Posterior cingulate gyrus (tissue), 11 donors: Measurements from ENCODE around the gene ST6GALNAC5.
"Not testable (repeated sequence)": the region's sequence is repeated elsewhere in the genome, so short reads cannot be mapped to it uniquely, and the experiment has no call there.

Experiments
- DNase-seq, 10 donors: peaks; one replicate each; pipeline versions ENCODE4 v3.0.0 to v3.0.0-alpha.2; 2020 to 2021; ENCODE audit warnings: mixed read lengths in 3 of 10
- intact Hi-C: fragments of 100-400 bp; cut with DNase I; formaldehyde crosslinking; loops from one replicate; pipeline ENCODE4 v1.15.1; 2023

The ST6GALNAC5 gene

DNA sequence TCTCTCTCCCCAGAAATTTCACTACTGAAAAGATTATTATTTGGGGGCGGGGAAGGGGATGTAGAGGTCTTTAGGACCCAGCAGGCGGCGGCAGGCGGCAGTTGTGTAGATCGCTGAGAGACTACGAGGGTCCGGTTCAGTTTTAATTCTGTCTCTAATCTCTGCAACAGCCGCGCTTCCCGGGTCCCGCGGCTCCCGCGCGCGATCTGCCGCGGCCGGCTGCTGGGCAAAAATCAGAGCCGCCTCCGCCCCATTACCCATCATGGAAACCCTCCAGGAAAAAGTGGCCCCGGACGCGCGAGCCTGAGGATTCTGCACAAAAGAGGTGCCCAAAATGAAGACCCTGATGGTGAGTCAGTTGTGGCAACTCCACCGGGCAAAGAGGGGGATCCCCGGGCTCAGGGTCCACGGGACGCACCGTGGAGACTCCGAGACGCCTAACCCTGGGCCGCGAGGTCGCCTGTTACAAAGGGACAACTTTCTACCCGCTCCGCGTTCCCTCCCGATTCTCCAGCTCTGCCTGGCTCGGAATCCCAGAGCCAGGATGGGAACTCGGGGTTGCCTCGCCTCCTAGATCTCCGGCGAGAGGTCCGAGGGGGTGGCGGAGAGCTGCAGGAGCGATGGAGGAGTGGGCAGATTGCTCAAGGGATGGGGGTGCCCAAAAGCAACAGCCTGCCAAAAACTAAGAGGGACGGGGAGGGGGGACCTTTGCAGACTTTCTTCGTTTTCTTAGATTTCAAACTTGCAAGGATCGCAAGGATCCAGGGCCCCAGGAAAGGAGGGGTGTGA, at the start of gene ST6GALNAC5:
TSS of gene ST6GALNAC5 (plus strand) at position 139 of the 789 bp plus-strand sequence.
- peak; percentile 21 to 91 (median 54) for DNase-seq
- intact Hi-C loops = no loop called here

- intact Hi-C loops = no loop called here
- no peak for DNase-seq
Measured at GRCh38 chr1:76820028-76820427, 47.3 kb upstream of the ST6GALNAC5 start.

DNA sequence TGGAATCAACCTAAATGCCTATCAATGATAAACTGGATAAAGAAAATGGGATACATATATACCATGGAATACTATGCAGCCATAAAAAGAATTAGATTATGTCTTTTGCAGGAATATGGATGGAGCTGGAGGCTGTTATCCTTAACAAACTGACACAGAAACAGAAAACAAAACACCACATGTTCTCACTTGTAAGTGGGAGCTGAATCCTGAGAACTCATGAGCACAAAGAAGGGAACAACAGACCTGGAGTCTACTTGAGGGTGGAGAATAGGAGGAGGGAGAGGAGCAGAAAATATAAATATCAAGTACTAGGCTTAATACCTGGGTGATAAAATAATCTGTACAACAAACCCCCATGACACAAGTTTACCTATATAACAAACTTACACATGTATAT, 44.3 kb upstream of the ST6GALNAC5 start:
- DNase-seq, intact Hi-C loops: not testable (repeated sequence)

DNA sequence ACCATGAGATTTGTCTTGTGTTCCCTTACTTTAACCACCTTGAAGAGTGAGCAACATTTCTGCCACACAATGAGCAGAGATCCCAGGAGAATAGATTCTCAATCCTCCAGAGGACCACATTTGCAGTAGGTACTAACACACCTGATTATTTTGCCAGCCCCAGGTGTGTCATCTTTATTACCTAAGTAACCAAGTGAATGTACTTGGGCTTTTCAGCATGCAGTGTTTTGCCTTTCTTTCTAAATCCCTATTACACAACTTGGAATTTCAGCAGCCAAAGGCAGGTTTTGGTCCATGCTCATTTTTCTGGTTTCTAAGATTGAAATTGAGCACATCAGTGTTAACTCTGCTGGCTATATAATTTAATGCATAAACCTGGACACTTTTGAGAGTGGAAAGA, 43.2 kb upstream of the ST6GALNAC5 start:
- intact Hi-C loops = no loop called here
- DNase-seq = no peak

DNA sequence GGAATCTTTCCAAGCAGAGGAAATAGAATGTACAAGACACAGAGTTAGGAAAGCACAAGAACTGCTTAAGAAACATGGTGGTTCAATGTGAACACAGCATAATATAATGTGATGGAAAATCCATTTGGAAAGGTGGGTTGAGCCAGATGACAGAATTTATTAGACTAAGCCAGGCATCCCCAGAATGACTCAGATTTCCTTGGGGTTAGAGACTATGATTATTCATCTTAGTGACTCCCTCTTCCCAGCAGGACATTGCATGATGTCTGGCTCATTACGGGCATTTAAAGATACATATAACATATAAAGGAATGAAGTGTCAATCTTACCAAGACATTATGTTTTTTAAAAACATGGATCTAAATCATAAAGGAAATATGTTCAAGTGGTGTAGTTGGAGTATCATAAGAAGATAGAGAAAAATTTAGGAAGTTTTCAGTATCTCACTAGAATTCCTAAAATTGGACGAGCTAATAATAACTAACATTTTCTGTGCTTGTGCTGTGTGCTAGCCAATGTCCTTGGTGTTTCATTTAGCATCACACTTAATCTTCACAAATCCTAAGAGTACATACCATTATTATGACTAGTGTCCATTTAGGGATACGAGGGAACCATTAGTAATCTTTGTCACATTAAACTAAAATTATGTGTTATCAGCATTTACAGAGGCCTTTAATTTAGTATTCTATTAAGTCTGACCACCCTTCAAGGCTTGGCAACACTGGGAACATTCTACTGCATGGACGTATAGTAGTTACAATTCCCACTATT, 41.0 kb upstream of the ST6GALNAC5 start:
- intact Hi-C loops = no loop called here
- no peak for DNase-seq

GRCh38 chr1:76827066-76827465, 40.2 kb upstream of the ST6GALNAC5 start:
- no peak for DNase-seq
- intact Hi-C loops = no loop called here

DNA sequence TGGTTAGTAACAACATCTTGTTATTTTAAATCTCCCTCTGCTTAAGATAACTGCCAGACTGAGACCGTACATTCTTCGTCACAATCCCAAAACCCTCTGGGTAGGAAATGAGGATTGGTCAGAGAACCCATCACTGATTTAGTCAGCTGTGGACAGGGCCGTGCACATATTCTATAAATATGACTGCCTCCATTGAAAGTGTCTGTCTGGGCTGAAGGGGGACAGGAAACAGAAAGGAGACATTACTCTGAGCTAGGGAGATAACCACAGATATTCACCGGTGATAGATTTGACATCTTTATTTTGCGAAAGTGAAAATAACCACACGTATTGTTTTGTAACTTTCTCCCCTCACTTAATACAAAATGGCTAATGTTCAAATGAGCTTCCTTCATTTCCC, 36.9 kb upstream of the ST6GALNAC5 start:
- intact Hi-C loops = no loop called here
- DNase-seq = no peak

- DNase-seq = no peak
- intact Hi-C loops = no loop called here
Measured at GRCh38 chr1:76832521-76832920, 34.8 kb upstream of the ST6GALNAC5 start.

- intact Hi-C loops = no loop called here
- DNase-seq = no peak
Measured at GRCh38 chr1:76833151-76833550, 34.1 kb upstream of the ST6GALNAC5 start.

DNA sequence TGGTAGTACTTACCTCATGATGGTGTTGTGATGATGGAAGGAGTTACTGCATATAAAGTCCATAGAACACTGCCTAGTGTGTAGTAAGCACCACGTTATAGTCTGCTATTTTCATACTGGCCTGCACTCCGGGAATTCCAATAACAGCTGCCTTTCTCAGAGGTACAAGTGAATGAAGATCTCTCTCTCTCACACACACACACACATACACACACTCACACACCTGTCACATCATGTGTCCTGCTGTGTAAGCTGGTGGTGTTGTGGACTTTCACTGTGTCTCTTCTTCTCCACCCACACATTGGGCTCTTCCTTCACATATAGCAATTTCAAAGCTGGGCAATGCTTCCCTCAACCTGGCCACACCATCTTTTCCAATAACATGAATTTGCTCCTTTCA, 33.4 kb upstream of the ST6GALNAC5 start:
- no peak for DNase-seq
- intact Hi-C loops = no loop called here

- intact Hi-C loops = no loop called here
Measured at GRCh38 chr1:76835203-76835602, 32.1 kb upstream of the ST6GALNAC5 start.

GRCh38 chr1:76840278-76840677, 27.0 kb upstream of the ST6GALNAC5 start:
- intact Hi-C loops = no loop called here
- no peak for DNase-seq

More at GRCh38 chr1:76835203-76835602, 32.1 kb upstream of the ST6GALNAC5 start:
- no peak for DNase-seq

DNA sequence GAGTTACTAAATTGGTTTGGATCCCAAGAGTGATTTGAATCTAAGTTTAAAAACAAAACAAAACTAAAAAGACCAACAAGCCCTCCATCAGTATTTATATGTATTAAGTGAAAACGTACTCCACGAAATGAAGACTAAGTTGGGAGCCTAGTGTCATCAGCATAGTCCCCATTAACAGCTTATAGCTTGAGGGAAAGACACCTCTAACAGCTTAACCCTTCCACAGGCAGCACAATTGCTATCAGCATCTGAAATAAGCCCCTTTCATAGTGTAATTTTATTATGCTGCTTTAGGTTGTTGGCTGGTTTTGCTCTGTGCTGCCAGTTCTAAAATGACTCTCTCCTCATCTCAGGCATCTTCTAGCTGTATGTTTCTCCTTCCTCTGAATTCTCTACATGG, 25.8 kb upstream of the ST6GALNAC5 start:
- DNase-seq = no peak
- intact Hi-C loops = no loop called here

GRCh38 chr1:76843821-76844464, 23.3 kb upstream of the ST6GALNAC5 start:
- intact Hi-C loops = no loop called here
- no peak for DNase-seq

GRCh38 chr1:76854255-76854654, 13.0 kb upstream of the ST6GALNAC5 start:
- intact Hi-C loops = no loop called here
- DNase-seq = no peak

DNA sequence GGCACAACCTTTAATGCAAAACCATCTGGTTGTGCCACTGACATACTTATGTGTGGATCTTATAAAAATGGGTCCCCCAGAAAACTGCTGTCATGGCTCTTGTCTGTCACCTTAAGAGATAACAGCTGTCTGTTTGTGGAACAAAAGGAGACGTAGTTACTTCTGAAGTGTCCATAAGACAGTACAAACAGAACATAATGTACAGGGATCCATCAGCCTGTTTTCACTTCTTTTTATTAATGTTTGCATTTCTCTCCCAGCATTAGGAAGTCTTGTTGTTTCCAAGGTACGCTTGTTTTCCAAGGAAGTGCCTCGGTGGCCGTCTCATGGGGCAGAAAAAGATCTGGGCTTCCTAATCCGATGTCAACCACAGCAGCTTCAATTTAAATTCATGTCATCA, 11.2 kb upstream of the ST6GALNAC5 start:
- intact Hi-C loops = no loop called here
- no peak for DNase-seq

DNA sequence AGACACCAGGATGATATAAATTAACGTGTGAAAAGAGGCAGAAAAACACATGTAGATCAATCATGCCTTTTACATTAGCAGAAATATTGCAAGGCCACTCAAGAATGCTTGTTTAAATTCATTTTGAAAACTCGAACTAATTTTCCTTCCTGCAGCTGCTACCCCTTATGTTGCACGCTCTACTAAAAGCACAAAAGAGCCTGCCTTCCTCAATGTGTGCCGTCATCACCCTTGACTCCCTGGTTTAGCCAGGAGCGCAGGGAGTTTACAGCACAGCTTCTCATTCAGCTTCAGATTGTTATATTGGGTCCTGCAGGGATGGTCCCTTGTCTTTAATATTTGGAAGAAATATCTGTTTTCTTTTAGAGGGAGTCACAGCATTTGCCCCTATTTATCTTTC, 10.1 kb upstream of the ST6GALNAC5 start:
- no peak for DNase-seq
- intact Hi-C loops = no loop called here

DNA sequence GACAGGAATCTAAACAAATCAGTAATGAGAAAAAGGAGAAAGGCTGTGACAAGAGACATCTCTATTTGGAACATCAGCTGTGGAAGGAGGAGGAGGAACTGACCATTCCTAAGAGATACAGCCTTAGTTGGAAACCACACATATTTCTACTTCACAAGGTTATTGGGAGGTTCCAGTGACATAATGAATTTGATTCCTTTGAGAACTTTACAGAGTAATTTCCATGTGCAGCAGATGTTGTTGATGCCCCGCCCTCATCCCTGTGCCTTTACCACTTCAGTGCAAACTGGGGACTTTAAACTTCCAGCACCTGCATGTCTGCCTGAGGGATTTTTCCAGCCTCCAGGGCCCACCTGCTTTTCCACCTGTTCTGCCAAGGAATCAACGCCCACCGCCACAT, 9.3 kb upstream of the ST6GALNAC5 start:
- no peak for DNase-seq
- intact Hi-C loops = no loop called here

DNA sequence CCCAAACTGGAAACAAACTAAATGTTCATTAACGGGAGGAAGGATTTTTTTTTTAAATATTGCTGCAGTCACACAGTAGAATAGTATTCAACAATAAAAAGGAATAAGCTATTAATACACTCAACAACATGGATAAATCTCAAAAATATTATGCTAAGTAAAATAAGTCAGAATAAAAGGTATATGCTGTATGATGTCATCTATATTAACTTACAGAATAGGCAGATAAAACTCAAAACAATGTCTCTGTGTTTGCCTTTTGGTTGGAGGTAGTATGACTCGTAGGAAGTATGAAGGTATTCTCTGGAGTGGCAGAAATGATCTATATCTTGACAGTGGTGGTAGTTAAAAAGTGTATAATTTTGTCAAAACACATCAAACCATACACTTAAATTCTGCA, 6.1 kb upstream of the ST6GALNAC5 start:
- DNase-seq = no peak
- intact Hi-C loops = no loop called here

- no peak for DNase-seq
- intact Hi-C loops = no loop called here
Measured at GRCh38 chr1:76862447-76862846, 4.8 kb upstream of the ST6GALNAC5 start.

DNA sequence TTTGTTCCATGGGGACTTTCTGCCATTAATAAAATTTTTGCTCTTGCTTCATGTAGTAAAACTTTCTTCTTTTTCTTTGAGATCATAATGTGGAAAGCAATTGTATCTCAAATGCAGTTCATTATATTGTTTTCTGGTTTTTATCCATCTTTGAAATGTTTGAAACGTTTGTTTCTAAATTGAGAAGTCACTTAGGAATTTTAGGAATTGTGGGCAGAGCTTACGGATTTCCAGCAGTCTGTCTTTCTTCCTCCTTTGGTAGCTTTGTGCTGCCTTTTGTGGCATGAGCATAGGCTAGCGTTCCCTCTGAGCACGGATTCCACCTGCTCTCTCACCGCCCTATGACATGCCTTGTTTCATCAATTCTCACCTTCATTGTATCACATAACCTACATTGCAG, 2.9 kb upstream of the ST6GALNAC5 start:
- intact Hi-C loops = no loop called here

More for the DNA sequence above, 2.9 kb upstream of the ST6GALNAC5 start:
- no peak for DNase-seq
